B cell (primary cell): Measurements from ENCODE around the gene TLCD3B. TPM values are rescaled to one million over a fixed set of nuclear protein-coding genes. Genes with fewer than 3 reads are reported as not detected.
"Not testable (repeated sequence)": the region's sequence is repeated elsewhere in the genome, so short reads cannot be mapped to it uniquely, and the experiment has no call there.

Experiments
- ATAC-seq: fragments of 200-7000 bp; cut with Tn5 transposase; one replicate; pipeline ENCODE4 v1.10.0; 2021; ENCODE audit warnings: low read depth, mild to moderate bottlenecking, moderate number of reproducible peaks, moderate library complexity
- CTCF ChIA-PET: fragments of 350-600 bp; sonication (Branson Sonifier 250); formaldehyde crosslinking; loops from one replicate; lab custom pipeline; 2021; ENCODE audit warnings: antibody characterized with exemption, inconsistent platforms; lab: Charles Lee
- POLR2A ChIA-PET: fragments of 350-600 bp; sonication (Branson Sonifier 250); formaldehyde crosslinking; loops from one replicate; lab custom pipeline; 2021; ENCODE audit warnings: antibody characterized with exemption; lab: Charles Lee
- DNase-seq: peaks from one replicate; pipeline ENCODE4 v3.0.0; 2013
- H2AFZ ChIP-seq: 2 replicates; pipeline ENCODE4 v1.6.1; 2012; ENCODE audit warnings: mild to moderate bottlenecking, low read depth, low read length; ENCODE audit not compliant: insufficient read depth, poor library complexity, severe bottlenecking
- H3K27ac ChIP-seq, 2 donors: 1 replicate in 1 of 2; 2 replicates in 1 of 2; pipeline ENCODE4 v1.5.1; 2012 to 2013; ENCODE audit warnings: low read length in 2 of 2, mild to moderate bottlenecking in 2 of 2, moderate library complexity in 1 of 2
- H3K27me3 ChIP-seq, 4 experiments: fragments of 200-600 bp in 1 of 4; sonication (generic) in 1 of 4; replicated peaks in 1 of 4; 1 replicate in 2 of 4; 2 replicates in 2 of 4; pipeline versions ENCODE4 v1.6.1 to v1.7.0; 2013 to 2016; ENCODE audit warnings: low read length in 3 of 4, mild to moderate bottlenecking in 2 of 4, mixed read lengths in 1 of 4, moderate library complexity in 1 of 4; ENCODE audit not compliant: insufficient read depth in 4 of 4, control insufficient read depth in 3 of 4; ENCODE audit errors: control extremely low read depth in 1 of 4
- H3K36me3 ChIP-seq, 2 experiments: replicated peaks in 1 of 2; 1 replicate in 1 of 2; 2 replicates in 1 of 2; pipeline versions ENCODE4 v1.6.1 to v1.7.1; 2013; ENCODE audit warnings: low read length in 1 of 2; ENCODE audit not compliant: insufficient read depth in 2 of 2, control insufficient read depth in 1 of 2; ENCODE audit errors: control extremely low read depth in 1 of 2, extremely low read depth in 1 of 2
- H3K4me1 ChIP-seq, 2 donors: fragments of 200-600 bp in 1 of 2; sonication (generic) in 1 of 2; 1 replicate in 1 of 2; 2 replicates in 1 of 2; pipeline versions ENCODE4 v1.5.1 to v1.6.1; 2013 to 2017; ENCODE audit warnings: low read length in 2 of 2; ENCODE audit not compliant: control insufficient read depth in 2 of 2, insufficient read depth in 2 of 2
- H3K4me2 ChIP-seq: replicated peaks from 2 replicates; pipeline ENCODE3; 2012; ENCODE audit warnings: mild to moderate bottlenecking, low read depth, low read length; ENCODE audit not compliant: poor library complexity, severe bottlenecking
- H3K4me3 ChIP-seq, 5 experiments: fragments of 200-600 bp in 1 of 5; sonication (generic) in 1 of 5; 1 replicate in 3 of 5; 2 replicates in 2 of 5; pipeline versions ENCODE4 v1.5.1 to v1.7.0; 2011 to 2016; ENCODE audit warnings: low read length in 4 of 5, mild to moderate bottlenecking in 4 of 5, low read depth in 2 of 5, control low read depth in 1 of 5, moderate library complexity in 1 of 5; ENCODE audit not compliant: insufficient read depth in 1 of 5; ENCODE audit errors: control extremely low read depth in 1 of 5, extremely low read depth in 1 of 5
- H3K79me2 ChIP-seq: fragments of 200-600 bp; sonication (generic); one replicate; pipeline ENCODE4 v1.6.0; 2016; ENCODE audit warnings: low read length; ENCODE audit not compliant: control insufficient read depth, insufficient read depth
- H3K9ac ChIP-seq: fragments of 200-600 bp; sonication (generic); 2 replicates; pipeline ENCODE4 v1.6.1; 2017; ENCODE audit warnings: mild to moderate bottlenecking, low read length, moderate library complexity
- H3K9me3 ChIP-seq, 3 donors: one replicate each; pipeline versions ENCODE4 v1.6.1 to v1.7.1; 2013; ENCODE audit warnings: low read length in 2 of 3; ENCODE audit not compliant: control insufficient read depth in 2 of 3, insufficient read depth in 1 of 3; ENCODE audit errors: control extremely low read depth in 1 of 3
- H4K20me1 ChIP-seq: 2 replicates; pipeline ENCODE4 v1.6.0; 2012; ENCODE audit warnings: mild to moderate bottlenecking, low read length; ENCODE audit not compliant: insufficient read depth, control insufficient read depth, poor library complexity, severe bottlenecking
- H3K27ac Mint-ChIP-seq: one replicate; pipeline ENCODE4 v1.8.0; 2021; ENCODE audit warnings: mixed read lengths
- H3K27me3 Mint-ChIP-seq: one replicate; pipeline ENCODE4 v1.8.0; 2021; ENCODE audit warnings: mixed read lengths
- H3K4me1 Mint-ChIP-seq: one replicate; pipeline ENCODE4 v1.8.0; 2021; ENCODE audit warnings: mixed read lengths
- H3K4me3 Mint-ChIP-seq: one replicate; pipeline ENCODE4 v1.8.0; 2021; ENCODE audit warnings: mixed read lengths
- H3K9me3 Mint-ChIP-seq: one replicate; pipeline ENCODE4 v1.8.0; 2022; ENCODE audit warnings: mixed read lengths; ENCODE audit not compliant: insufficient read depth
- EZH2 ChIP-seq: IDR thresholded peaks from 2 replicates; pipeline ENCODE4 v1.6.1; 2012; ENCODE audit warnings: borderline replicate concordance, low read depth, mild to moderate bottlenecking, moderate library complexity, low read length; ENCODE audit not compliant: insufficient read depth, poor library complexity, severe bottlenecking
- WGBS: methylation state at CpG from one replicate; pipeline ENCODE4 v1.1.5; 2013; ENCODE audit warnings: missing lambda C conversion rate; ENCODE audit not compliant: insufficient coverage; 5-methylcytosine and 5-hydroxymethylcytosine counted together
- intact Hi-C: fragments of 100-400 bp; cut with micrococcal nuclease; formaldehyde crosslinking; loops from one replicate; pipeline ENCODE4 v1.10.0; 2022
- polyA plus RNA-seq: library from polyadenylated mRNA; depleted of rRNA; stranded (reverse); fragments of >200 nt; gene quantifications from 2 replicates; pipeline ENCODE4 v1.2.3, GENCODE V29; 2012
- total RNA-seq, 2 donors: library from RNA; stranded (reverse); fragments of 120-200 nt in 1 of 2; gene quantifications; 1 replicate in 1 of 2; 2 replicates in 1 of 2; pipeline versions ENCODE4 v1.2.3 to v1.2.4, GENCODE V29; 2013 to 2022
- TF ChIP-seq, protein P1 (sequence below): fragments of 200-600 bp; IDR thresholded peaks from one replicate; pipeline ENCODE4 v1.8.0; 2022; ENCODE audit warnings: antibody characterized with exemption, mild to moderate bottlenecking

Gene TLCD3B
- total and polyA plus RNA-seq, 2 donors (not counting 1 experiment from before 2014, with no cell fraction given) = not detected

DNA sequence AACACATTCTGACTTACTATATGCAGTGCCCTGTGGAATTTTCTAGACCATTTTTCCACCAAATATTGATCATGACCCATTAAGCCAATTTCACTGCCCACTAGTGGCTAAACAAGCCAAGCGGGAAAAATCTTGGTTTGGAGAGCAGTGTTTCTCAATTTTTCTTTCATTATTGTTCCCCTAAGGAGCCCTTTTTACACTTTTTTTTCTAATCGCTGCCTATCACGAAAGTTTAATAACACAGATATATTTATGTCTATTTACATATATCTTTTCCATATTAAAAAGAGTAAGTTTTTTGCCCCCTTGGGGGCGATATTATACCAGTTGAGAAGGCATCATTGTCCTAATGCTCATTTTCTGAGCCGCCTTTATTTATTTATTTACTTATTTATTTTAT lies 10.8 kb upstream of the TLCD3B start:
- peaks cover 11% of the 10 kb centered on the region for H3K27me3 Mint-ChIP-seq
- POLR2A ChIA-PET = no interaction called here
- peaks cover 4% of the 10 kb centered on the region for H3K4me1 Mint-ChIP-seq
- H3K4me3 ChIP-seq = no peak overlapping the region
- WGBS = no CpG with 5 or more reads among the region's 5 CpGs
- peaks cover 4 to 5% of the 10 kb centered on the region in 2 donors for H3K4me1 ChIP-seq
- no peaks in the 10 kb centered on the region for H4K20me1 ChIP-seq
- H3K36me3 ChIP-seq = no peaks in the 10 kb centered on the region
- CTCF ChIA-PET = interaction anchor here (0.7 to 1.8 kb wide), 3 partner anchors 101 to 399 kb away, joined by 3 to 4 read pairs (median 3); no protein-coding TSS in a partner anchor
- H3K27ac Mint-ChIP-seq = no peak overlapping the region
- no peak overlapping the region for H2AFZ ChIP-seq
- H3K9ac ChIP-seq = no peak overlapping the region
- TF ChIP-seq, protein P1, sequence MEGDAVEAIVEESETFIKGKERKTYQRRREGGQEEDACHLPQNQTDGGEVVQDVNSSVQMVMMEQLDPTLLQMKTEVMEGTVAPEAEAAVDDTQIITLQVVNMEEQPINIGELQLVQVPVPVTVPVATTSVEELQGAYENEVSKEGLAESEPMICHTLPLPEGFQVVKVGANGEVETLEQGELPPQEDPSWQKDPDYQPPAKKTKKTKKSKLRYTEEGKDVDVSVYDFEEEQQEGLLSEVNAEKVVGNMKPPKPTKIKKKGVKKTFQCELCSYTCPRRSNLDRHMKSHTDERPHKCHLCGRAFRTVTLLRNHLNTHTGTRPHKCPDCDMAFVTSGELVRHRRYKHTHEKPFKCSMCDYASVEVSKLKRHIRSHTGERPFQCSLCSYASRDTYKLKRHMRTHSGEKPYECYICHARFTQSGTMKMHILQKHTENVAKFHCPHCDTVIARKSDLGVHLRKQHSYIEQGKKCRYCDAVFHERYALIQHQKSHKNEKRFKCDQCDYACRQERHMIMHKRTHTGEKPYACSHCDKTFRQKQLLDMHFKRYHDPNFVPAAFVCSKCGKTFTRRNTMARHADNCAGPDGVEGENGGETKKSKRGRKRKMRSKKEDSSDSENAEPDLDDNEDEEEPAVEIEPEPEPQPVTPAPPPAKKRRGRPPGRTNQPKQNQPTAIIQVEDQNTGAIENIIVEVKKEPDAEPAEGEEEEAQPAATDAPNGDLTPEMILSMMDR = peak; percentile 39
- TF ChIP-seq EZH2 = no peak
- H3K9me3 Mint-ChIP-seq = no peaks in the 10 kb centered on the region
- no peak overlapping the region for H3K27ac ChIP-seq
- no peak overlapping the region for H3K4me3 Mint-ChIP-seq
- no peak overlapping the region for H3K4me2 ChIP-seq
- H3K79me2 ChIP-seq = no peaks in the 10 kb centered on the region
- DNase-seq = no peak
- H3K27me3 ChIP-seq = peaks cover 0 to 5% (median 0%) of the 10 kb centered on the region in 4 experiments
- no peak for ATAC-seq
- no peaks in the 10 kb centered on the region for H3K9me3 ChIP-seq
- intact Hi-C loops = loop anchor here (5.0 kb wide), 1 partner anchor 585 kb away; no protein-coding TSS in a partner anchor

DNA sequence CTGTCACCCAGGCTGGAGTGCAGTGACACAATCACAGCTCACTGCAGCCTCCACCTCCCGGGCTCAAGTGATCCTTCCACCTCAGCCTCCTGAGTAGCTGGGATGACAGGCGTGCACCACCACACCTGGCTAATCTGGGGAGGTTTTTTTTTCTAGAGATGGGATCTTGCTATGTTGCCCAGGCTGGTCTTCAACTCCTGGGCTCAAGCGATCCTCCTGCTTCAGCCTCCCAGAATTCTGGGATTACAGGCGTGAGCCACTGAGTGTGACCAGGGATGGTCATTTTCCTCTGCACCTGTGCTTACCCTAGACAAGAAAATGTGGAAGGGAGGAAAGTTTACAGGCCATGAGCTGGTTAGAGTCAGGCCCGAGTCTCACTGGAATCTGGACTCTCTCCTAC lies 9.6 kb upstream of the TLCD3B start:
- peaks cover 11% of the 10 kb centered on the region for H3K27me3 Mint-ChIP-seq
- POLR2A ChIA-PET, H3K27me3 ChIP-seq, H3K9ac ChIP-seq, H4K20me1 ChIP-seq, H3K4me1 ChIP-seq, H3K9me3 Mint-ChIP-seq, H3K79me2 ChIP-seq, H3K27ac ChIP-seq, DNase-seq, H3K36me3 ChIP-seq, H3K4me1 Mint-ChIP-seq, ATAC-seq, H3K9me3 ChIP-seq, H3K4me3 Mint-ChIP-seq, H3K27ac Mint-ChIP-seq, H3K4me3 ChIP-seq: not testable (repeated sequence)
- intact Hi-C loops = loop anchor here (5.0 kb wide), 1 partner anchor 587 kb away; no protein-coding TSS in a partner anchor
- peak overlapping the region; percentile 44 for H3K4me2 ChIP-seq
- 100% methylated on average over 2 of the region's 5 CpGs for WGBS
- CTCF ChIA-PET = interaction anchor here (0.7 to 1.8 kb wide), 2 partner anchors 17 to 369 kb away, joined by 3 to 4 read pairs; no protein-coding TSS in a partner anchor
- H2AFZ ChIP-seq = peak overlapping the region; percentile 47
